NCI-H524 treated with DMSO at 0.1 percent for 48 hours (cell line): ENCODE measurements around the gene HSPB1.
"Not testable (repeated sequence)": the region's sequence is repeated elsewhere in the genome, so short reads cannot be mapped to it uniquely, and the experiment has no call there.

ENCODE experiments used
- DNase-seq: peaks from one replicate; lab custom pipeline; 2025; lab: John Stamatoyannopoulos, UW

The HSPB1 gene

DNA sequence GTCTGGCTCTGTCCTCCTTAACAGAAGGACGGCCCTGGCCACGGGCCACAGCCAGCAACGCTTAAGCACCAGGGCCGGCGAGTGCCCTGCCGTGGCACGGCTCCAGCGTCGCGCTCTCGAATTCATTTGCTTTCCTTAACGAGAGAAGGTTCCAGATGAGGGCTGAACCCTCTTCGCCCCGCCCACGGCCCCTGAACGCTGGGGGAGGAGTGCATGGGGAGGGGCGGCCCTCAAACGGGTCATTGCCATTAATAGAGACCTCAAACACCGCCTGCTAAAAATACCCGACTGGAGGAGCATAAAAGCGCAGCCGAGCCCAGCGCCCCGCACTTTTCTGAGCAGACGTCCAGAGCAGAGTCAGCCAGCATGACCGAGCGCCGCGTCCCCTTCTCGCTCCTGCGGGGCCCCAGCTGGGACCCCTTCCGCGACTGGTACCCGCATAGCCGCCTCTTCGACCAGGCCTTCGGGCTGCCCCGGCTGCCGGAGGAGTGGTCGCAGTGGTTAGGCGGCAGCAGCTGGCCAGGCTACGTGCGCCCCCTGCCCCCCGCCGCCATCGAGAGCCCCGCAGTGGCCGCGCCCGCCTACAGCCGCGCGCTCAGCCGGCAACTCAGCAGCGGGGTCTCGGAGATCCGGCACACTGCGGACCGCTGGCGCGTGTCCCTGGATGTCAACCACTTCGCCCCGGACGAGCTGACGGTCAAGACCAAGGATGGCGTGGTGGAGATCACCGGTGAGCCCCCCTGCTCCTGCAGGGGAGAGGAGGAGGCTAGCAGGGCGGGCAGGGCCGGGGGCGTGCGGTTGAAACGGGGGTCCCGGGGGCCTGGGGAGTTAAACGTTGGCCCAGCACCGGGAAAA, at the start of gene HSPB1:
Gene HSPB1, plus strand, starts transcription at position 327 of the 855 bp plus-strand sequence. Its CDS starts 40 bp downstream, at position 367.
- DNase-seq: peak; percentile 51

DNA sequence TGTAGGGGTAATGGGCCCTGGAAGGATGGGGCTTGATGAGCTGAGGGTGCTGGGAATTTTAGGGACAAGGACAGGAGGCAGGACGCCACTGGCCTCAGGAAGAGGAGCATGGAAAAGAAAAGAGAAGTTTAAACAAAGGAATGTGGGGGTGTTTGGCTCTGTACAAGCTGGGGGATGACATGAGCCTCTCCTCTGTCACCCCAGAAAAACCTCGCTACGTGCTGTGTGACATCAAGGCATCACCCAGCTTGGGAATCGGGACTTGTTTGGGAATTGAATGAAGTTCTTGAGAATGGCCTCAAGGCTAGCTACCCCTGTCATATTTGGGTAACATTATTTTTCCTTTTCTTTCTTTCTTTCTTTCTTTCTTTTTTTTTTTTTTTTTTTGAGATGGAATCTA, 47.7 kb upstream of the HSPB1 start:
- DNase-seq: no peak

DNA sequence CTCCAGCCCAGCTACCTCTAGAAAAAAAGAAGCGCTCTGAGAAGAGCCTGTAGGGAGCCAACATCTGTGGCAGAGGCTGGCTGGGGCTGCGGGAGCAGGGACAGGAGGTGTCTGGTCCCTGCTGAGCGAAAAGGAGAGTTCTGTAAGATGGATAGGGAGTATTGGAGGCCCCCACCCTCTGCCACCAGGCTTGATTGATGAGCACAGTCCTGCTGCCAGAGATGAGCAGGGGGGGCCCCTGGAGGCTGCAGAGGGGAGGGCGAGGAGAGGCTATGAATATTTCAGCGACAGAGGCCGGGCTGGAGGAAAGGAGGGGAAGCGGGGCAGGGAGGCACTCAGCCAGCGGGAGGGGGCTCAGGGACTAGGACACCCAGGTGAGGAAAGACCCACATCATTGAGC, 44.5 kb upstream of the HSPB1 start:
- no peak for DNase-seq

DNA sequence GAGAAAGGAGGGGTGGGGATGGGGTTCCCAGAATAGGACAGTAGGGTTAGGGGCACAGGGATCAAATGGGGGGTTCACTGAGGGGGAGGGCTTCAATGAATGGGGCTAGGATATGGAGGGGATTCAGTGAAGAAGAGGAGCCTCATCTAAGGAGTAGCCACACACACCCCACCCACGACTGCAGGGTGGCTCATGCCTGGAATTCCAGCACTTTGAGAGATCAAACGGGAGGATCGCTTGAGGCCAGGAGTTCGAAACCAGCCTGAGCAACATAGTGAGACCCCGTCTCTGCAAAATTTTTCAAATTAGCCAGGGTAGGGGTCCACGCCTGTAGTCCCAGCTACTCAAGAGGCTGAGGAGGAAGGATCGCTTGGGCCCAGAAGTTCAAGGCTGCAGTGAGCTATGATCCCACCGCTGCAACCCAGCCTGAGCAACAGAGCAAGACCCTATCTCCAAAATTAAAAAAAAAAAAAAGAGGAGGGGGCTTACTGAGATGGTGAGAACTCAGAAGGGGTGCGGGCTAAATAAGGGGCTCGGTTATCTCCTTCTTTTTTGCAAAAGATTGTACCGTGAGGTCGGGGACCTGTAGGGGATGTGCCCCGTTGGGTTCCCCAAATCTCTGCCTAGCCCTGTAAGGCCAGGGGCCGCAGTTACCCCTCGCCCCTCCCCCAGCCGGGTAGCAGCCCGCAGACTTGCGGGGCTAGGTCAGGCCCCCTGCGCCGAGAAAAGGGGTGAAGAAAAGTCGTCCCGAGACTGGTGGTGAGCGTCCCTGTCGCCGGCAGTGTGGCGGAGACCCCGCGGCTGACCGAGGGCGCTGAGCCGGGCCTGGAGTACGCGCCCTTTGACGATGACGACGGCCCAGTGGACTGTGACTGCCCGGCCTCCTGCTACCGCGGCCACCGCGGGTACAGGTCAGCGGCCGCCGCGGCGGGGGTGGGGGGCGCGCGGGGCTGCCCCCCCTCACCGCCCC, 43.1 kb upstream of the HSPB1 start:
- DNase-seq: no peak

DNA sequence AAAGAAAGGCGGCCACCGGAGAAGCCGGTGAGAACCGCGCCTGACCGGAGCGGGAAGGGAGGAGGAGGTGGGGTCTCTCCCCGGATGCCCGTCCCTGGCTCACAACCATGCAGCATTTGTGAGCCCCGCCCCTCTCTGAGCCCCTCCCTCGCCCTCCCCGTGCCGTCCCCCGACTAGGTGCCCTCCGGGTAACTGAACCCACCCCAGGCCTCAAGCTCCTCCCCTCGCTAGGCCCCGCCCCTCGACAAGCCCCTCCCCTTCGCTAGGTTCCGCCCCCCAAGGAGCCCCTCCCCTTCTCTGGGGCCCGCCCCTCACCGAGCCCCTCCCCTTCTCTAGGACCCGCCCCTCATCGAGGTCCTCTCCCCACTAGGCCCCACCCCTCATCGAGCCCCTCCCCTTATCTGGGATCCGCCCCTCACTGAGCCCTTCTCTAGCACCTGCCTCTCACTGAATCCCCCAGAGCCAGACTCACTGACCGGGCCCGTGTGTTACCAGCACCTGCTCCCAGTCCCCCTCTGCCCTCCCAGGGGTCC, 42.2 kb upstream of the HSPB1 start:
- DNase-seq: no peak

DNA sequence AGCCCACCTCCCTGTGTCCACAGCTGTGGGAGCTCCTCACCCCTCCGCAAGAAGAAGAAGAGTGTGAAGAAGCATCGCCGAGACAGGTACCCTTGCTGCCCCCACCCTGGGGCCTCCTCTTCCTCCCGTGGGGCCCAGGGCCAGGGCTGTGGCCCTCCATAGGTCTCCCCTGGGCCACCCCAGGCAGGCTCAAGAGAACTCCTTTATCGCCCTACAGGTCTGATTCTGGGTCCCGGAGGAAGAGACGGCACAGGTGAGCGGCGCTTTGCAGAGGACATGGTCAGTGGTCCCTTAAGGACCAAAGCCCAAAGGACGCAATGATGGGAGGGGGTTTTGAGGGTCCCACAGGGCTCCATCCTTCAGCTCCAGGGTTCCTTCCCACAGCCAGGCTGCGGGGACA, 41.1 kb upstream of the HSPB1 start:
- DNase-seq: no peak

DNA sequence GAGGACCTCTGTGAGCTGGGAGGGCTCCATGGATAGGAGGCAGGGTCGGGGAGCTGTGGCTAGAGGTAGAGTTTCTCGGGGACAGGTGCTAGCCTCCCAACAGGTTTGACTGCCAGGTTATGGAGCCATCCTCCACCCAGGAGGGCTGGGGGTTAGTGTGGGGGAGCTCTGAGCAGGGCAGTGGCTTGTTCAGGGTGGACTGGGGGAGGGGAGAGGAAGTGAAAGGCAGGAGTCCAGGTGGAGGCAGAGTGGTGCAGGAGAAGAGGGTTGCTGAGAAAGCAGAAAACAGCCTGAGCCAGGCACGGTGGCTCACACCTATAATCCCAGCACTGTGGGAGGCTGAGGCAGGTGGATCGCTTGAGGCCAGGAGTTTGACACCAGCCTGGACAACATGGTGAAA, 40.5 kb upstream of the HSPB1 start:
- DNase-seq: no peak

DNA sequence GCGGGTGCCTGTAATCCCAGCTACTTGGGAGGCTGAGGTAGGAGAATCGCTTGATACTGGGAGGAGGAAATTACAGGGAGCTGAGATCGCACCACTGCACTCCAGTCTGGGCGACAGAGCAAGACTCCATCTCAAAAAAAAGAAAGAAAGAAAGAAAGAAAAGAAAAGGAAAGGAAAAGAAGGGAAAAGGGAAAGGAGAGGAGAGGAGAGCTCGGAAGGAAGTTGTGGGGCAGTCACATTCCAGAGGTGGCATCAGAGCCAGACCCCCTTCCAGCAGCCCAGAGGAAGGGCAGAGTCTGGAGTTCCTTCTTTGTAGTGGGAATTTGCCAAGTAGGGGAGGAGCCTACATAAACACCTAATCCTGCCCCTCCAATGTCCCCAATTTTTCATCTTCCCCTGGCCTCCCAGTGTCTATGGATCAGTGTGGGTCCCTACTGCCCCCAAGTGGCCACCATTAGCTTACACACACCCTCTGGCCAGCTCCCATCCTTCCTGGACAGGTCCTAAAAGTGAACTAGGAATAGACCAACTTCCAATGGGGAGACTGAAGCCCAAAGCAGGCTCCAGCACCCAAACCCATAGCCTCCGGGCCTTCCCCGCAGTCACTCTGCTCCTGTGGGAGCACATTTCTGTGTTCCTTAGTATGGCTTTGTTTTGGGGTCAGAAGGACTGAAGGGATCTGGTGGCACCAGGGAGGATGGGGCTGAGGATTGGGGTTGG, 39.6 kb upstream of the HSPB1 start:
- peak; percentile 15 for DNase-seq

DNA sequence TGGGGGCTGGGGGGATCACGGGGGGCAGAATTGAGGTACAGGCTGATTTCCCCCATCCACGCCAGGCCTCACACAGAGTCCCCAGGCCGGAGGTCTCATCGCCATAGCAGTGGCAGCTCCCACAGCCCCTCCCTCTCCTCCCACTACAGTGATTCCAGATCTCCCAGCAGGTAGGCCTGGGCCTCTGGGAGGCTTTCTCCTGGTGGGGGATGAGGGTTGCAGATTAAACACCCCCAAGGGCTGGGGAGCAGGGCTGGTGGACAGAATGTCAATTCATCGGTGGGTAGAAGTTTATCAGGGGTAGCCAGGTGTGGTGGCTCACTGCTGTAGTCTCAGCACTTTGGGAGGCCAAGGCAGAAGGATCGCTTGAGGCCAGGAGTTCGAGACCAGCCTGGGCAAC, 37.2 kb upstream of the HSPB1 start:
- DNase-seq: no peak

DNA sequence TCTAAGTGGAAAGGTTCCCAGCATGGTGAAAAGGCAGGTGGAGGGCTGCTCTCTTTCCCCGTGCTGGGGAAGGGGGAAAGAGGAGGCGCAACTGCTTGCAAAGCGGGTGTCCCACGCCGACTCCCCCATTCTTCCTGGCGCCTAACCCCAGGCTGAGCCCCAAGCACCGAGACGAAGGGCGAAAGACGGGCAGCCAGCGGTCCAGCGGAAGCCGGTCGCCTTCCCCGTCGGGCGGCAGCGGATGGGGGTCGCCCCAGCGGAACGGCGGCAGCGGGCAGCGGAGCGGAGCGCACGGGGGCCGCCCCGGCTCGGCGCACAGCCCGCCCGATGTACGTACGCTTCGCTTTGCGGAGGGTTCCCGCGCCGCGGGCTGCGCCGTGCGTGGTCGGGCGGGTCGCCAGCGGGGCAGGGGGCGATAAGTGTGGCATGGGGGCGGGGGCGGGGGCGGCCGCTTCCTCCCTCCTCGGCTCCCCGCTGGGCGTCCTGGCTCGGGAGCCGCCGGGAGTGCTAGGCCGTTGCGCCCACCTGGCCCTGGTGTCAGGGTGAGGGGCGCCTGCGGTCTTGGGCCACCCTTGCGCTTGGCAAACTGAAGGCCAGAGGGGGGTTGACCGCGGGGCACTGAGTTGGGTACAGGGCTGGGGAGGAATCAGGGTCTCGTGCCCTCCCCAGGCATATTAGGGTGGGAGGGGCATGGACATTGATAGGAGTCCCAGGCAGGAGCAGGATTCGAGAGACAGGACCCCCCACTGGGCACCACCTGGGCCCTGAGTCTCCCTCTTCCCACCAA, 35.2 kb upstream of the HSPB1 start:
- no peak for DNase-seq

DNA sequence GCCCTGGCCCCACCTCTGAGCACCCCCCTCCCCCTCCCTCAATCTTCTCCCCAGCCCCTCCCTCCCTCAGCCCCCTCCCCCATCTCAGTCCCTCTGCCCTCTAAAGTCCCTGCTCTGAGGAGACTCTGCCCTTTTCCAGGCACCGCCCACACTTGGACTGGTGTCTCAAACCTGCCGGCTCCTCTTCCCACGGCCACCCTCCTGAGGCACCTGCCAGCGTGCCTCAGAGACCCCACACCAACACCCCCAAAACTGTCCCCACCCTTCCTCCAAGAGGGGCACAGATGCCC, 34.6 kb upstream of the HSPB1 start:
- DNase-seq: no peak

DNA sequence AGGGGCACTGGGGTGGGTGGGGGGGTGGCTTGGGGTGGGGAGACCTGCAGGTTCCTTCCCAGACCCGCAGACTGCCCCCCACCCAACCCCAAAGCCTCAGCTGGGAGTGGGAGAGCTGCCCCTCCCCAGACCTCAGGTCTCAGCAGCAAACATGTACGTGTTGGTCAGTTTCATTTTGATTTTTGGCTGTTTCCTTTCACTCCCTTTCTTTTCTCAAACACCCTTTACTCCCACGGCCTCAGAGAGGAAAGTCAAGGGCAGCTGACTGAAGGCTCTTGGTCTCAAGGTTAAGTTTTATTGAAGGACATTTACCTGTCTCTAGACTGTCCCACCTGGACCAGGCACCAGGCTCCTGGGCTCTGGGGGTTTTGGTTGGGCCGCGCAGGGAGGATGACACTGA, 34.1 kb upstream of the HSPB1 start:
- DNase-seq: no peak

DNA sequence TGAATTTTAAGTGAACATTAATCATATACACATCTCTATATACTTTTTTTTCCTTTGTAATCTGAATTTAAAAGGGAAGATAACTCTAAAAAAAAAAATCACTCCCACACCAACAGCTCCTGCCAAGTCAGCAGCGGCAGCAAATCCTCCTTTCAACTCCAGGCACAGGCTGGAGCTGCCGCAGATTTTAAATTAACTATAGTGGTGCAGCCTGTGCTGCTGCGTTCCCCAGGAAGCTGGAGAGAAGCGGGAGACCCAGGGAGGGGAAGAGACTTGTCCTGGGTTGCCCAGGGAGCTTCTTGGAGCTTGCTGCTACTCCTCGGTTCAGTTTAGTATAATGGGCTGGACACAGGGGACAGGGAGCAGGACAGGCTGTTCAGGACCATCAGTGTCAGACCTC, 32.6 kb upstream of the HSPB1 start:
- no peak for DNase-seq

DNA sequence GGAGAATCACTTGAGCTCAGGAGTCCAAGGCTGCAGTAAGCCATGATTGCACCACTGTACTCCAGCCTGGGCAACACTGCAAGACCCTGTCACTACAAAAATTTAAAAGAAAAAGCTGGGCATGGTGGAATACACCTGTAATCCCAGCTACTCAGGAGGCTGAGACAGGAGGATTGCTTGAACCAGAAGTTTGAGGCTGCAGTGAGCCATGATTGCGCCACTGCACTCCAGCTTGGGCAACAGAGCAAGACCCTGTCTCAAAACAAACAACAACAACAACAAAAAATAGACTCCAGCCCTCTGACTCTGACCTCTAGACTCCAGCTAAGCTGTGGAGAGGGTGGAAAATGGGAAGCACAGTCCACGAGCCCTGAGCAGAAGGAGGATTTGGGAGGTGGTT, 31.1 kb upstream of the HSPB1 start:
- DNase-seq: not testable (repeated sequence)

DNA sequence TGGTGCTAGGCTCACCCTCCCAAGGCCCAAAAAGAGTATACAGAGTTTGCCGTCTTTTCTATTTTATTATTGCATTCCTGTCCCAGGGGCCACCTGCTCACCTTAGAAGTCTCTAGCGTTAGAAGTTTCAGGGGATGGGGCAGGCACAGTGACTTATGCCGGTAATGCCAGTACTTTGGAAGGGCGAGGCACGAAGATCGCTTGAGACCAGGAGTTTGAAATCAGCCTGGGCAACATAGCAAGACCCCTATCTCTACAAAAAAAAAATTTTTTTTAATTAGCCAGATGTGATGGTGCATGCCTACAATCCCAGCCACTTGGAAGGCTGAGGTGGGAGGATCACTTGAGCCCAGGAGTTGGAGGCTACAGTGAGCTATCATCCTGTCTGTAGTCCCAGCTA, 30.3 kb upstream of the HSPB1 start:
- no peak for DNase-seq

DNA sequence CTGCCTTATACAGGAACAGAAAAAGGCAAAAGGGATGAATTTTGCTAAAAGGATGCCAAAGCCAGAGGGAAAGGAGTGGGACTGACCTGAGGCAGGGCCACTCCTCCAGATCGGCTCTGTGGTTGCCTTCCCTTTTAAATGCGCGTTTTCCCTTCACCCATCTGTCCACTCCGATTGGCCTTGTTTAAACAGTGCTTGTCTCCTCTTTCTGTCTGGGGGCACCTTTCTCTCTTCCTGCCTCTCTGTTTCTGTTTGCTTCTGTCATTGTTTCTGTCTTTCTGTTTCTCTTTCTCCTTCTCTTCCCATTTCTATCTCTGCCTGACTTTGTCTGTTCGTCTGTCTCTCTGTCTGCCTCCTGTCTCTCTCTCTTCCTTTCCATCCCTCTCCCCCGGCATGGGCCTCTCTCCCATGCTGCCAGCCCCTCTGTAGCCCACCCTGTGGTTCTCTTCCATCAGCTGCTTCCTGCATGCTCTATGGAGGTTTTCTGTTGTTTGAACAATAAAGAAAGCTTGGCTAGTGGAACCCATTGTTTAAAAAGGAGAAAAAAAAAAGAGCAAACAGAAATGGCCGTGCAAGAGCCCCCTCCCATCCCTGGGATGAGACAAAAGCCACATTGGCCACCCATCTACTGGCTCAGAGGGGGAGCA, 29.5 kb upstream of the HSPB1 start:
- no peak for DNase-seq

DNA sequence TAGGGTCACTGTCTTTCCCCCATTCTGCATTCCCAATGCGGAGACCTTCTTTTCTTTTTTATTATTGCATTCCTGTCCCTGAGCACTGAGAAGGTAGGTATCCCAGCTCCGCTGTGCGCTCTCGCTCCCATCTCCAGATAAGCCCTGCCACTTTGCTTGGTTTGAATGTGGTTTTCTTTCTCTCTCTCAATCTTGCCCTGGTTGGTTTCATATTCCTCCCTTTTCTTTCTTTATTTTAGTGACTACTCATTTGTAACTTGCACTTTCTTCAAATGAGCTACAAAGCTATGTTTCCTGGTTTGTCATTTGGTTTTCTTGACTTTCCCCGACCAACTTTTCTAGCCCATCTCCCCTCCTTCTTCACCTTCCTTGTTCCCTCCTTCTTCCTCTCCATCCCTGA, 29.0 kb upstream of the HSPB1 start:
- DNase-seq: no peak

DNA sequence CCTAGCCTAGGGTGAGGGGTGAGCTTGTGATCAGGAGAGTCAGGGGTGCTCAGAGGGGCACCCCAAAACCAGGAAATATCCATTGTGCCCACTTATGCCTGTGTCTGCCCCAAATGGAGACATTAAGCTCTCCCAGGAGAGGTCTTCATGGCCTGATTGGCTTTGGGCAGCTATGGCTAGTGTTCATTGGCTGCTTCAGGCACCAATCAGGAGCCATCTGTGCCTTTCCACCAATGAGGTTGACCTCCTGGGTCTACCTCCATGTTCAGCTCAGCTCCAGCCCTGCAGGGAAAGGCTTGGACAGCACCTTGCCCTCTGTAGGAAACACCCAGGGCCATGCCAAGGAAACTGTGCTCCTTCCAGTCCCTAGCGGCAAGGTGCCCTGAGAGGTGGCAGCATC, 23.9 kb upstream of the HSPB1 start:
- DNase-seq: no peak

DNA sequence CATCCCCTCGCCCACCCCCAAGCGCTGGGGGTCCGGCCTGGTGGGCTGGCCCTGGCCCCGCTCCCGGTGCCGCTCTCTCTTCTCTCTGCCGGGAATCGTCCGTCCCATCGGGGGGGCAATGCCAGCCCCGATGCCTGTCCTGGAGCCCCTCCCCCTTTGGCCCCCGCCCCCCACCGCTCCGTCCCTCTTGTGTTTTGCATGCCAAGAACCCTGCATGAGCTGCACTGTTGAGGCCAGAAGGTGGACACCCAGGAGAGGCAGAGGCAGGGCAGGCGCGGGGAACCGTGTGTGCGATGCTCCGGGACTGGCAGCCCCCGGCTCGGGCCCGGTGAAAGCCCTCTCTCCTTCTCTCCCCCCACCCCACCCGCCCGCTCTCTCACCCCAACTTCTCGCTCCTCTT, 22.1 kb upstream of the HSPB1 start:
- DNase-seq: no peak

DNA sequence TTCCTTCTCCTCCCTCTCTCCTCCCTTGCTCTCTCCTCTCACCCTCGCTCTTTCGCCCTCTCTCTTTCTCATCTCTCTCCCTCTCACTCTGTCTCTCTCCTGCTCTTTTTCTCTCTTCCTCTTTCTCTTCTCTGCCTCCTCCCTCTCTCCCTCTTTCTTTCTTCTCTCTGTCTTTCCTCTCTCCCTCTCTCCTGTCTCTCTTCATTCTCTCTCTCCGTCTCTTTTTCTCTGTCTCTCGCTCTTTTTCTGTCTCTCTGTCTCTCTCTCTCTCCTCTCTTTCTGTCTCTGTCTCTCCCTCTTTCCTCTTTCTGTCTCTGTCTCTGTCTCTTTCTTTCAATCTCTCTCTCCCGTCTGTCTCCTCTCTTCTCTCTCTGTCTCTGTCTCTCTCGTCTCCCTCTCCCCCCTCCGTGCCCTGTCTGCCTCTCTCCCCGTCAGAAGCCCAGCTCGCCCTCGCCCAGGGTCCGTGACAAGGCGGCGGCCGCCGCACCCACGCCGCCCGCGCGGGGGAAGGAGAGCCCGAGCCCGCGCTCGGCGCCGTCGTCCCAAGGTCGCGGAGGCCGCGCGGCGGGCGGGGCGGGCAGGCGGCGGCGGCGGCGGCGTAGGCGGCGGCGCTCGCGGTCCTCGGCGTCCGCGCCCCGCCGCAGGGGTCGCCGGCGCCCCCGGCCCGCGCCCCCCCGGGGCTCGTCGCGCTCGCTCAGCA, 21.3 kb upstream of the HSPB1 start:
- no peak for DNase-seq
